Midbrain (tissue), 1 donor: ENCODE data around the gene PSMD11.

Experiments
- DNase-seq: peaks from one replicate; lab custom pipeline; 2025; lab: John Stamatoyannopoulos, UW

The PSMD11 gene

DNA sequence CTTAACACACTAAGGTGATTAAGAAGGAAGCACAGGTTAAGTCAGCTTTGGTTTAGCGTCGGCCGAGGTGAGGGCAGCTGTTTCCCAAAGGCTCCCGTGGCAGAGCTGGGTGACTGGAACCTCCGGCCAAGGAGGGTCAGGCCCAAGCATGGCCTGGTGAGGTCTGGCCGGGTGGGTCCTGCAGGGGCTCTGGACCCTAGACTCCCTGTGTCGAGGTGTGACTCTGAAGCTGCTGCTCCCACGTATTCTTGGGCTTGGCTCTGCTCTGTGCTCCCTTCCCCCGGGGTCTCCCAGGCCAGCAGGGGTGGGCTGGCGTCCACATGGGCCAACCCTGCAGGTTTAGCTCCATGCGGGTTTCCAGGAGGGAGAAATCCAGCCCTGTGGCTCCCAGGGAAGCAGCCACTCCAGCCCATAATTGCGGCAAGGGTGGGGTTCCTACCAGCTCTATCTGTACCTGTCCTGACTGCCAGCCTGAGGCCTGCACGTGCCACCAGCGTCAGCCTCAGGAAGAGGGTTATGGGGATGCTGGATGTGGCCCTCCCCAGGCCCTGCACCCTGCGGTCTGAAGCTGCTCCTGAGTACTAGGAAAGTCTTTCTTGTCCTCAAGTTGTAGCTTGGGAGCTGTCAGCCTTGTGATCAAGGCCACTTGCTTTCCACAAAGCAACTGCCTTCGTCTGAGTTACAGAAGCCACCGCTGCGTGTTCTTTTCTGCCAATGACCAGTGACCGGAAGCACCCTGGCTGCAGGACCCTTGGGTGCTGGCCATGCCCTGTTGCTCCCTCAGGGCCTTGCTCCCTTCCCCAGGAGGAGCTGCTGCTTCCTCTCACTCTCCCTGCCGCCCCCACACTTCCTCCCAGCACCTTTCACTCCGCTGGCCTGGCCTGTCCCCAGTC lies 47.3 kb downstream of the PSMD11 start:
- DNase-seq, result no peak

- no peak for DNase-seq
These were observed 47.9 kb downstream of the PSMD11 start for GRCh38 chr17:32492264-32492589.

DNA sequence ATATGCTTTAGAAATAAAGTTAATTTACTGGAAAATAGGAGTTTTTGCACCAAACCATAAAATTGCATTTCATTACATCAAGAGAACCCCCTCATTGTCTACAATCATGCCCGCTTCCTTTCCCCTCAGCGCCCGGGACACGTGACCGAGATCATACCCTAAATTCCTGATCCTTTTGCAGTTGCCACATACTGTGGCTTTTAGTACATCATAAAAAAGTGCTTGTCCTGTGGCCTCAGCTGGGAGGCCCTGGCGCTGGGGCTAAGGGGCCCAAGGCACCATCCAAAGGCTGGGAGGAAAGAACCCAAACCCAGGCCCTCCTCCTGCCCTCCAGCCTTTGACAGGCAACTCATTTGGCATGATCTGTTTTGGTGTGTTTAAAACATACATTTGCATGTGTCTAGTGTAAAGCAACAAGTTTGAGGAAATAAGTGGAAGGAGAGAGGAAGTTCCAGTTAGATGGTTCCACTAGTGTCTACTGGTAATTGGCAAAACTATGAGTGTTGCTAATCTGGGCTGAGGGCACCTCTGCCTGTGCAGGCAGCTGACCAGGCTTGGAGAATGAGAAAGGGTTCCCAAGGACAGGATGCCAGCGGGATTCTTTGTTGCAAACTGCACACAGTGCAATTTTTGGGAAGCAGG lies 48.5 kb downstream of the PSMD11 start:
- DNase-seq, result no peak

- no peak for DNase-seq
These were observed 49.3 kb downstream of the PSMD11 start for GRCh38 chr17:32493571-32493970.

- DNase-seq, result no peak
These were observed 49.7 kb downstream of the PSMD11 start for GRCh38 chr17:32493976-32494513.

GRCh38 chr17:32494621-32495358 lies 50.5 kb downstream of the PSMD11 start:
- no peak for DNase-seq

DNA sequence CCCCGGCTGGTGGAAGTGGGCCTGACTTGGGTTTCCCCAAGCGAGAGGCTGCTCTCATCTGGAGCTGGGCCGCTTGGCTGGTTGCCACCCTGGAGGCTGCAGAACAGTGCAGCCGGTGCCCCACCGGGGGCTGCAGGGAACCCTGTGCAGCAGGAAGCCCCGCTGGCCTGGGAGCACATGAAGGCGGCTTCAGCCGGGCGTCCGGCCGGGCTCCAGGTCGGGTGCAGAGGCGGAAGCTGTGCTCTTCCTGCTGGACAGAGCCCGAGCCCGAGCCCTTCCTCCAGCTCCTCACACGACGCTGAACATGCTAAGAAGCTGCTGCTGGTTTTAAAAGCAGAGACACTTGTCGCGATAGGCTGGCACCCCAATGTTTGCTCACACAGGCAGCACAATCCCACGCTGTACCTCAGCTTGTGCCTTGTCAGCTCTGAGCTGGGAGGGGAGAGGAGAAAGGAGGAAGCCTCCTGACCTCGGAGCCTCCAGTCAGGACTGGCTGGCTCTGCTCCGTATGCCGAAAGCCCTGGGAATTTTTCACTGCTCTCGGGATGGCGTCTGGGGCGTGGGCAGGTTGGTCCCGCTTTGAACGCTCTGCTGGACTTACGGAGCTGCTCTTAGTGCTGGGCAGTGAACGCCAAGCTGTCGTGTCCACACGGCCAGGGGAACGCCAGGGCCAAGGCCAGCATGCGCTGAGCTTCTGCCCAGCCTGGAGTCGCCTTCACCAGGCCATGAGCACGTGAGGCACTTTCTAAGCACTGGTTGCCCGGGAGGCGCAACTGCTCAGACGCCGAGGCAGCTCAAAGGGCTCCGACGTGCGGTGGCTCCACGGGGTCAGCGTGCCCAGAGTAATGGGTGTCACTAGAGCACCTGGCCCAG lies 51.3 kb downstream of the PSMD11 start:
- DNase-seq, result no peak

DNA sequence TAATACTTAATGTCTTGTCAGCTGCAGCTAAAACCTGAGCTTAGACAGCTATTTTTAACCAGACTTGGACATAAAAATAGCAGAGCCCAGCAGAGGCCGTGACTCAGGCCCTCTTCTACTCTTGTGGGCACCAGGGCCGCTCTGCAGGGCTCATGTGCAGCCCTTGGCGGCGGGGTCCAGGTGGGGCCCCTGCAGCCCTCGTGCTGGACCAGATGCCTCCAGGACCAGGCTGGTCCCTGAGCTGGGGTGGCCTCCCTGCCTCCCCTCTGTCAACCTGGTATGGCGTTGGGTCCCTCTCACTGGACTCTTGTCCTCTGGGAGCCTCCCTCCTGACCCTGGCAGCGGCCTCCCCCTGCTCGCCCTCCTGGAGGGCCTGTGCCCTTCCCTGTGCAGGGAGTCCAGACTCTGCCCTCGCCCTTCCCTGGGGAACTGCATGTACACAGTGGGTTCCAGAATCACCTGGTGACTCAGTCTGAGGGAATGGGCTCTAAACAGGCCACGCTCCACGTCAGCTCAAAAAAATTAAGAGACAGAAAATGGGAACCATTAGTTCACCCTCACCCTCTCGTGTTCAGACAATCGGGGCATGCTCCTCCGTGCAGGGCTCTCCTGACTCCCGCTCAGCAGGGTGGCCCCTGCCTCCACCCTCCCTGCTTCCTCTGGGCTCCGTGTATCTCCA lies 52.2 kb downstream of the PSMD11 start:
- no peak for DNase-seq

DNA sequence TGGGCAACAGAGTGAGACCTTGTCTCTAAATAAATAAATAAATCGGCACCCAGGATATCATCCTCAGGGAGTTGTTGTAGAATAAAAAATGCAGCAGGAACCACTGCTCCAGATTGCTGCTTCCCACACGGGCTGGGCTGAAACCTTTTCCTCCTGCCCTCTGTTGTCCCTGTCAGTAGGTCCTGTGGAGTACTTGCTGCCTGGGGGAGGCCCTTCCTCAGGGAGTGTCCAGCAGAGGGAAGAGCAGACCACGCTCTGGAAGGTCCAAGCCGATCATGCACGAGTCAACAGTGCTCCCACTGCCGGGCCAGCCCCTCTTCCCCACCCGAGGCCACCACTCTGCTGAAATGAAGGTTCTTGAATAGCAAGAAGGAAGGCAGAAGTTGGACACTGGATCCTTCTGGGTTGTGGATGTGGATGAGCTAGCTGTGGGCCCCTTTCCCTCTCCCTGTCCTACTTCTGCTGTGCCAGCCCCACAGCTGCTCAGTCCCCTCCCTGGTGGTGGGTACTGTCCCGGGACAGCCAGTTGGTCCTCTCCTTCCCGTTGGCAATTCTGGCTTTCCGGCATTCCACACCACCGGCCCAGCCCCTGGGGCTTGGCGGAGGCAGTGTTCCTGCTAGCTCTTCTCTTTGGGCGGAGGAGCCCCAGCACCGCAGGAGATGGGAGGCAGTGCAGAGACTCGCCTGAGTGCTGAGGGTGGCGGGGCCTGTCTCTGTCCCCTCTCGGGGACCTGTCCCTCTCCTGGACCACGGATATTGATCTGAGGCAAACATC lies 53.3 kb downstream of the PSMD11 start:
- no peak for DNase-seq

- DNase-seq, result no peak
These were observed 54.1 kb downstream of the PSMD11 start for GRCh38 chr17:32498391-32498790.

DNA sequence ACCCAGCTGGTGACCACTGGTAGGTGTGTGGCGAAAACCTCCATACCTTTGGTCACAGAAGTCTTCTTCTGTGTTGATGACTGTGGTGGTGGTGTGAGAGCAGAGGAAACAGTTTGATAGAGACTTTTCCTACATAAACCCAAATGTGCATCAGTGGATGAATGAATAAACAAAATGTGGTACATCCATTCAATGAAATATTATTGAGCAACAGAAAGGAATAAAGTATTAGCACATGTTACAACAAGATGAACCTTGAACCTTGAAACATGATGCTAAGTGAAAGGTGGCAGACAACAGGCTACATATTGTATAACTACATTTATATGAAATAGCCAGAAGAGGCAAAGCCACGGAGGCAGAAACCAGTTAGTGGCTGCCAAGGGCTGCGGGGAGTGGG lies 57.7 kb downstream of the PSMD11 start:
- no peak for DNase-seq

- no peak for DNase-seq
These were observed 58.4 kb downstream of the PSMD11 start for GRCh38 chr17:32502710-32503109.

DNA sequence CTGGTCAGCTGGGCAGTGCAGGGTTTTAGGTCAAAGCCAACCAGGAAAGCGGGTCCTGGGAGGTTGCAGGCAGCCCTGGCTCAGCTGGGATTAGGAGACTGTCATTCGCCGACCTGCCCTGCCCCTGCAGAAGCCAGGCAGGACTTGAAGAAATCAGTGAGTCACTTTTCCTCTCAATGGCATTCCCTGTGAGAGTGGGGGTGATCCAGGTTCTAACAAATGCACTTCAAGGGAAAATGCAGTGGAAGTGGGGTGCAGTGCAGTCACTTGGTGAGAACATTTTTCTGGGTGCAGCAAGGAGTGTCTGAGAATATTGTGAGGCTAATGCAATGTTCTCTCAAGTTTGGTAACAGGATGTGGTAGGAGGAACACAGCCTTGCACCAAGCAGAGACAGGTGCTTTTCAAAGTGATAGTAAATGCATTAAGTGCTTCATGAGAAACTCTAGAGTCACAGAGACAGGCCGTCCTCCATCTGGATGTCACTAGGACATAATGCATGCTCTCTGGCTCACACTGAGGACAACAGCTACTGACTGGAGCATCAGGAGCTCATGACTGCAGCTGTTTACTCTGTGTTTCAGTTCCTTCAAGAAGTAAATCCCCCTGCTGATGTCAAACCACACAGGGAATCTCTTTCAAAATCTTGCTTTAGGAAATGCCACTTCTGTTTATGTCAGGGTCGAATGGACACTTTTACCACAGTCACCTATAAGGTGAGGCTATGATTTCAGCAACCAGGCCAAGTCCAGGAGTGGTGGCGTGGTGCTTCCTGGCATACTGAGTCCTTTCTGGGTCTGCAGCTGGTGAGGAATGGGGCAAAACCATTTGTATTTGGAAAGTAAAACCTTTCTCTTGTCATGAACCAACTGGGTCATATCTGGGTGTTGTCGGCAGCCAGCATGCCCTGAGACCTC lies 59.2 kb downstream of the PSMD11 start:
- no peak for DNase-seq

DNA sequence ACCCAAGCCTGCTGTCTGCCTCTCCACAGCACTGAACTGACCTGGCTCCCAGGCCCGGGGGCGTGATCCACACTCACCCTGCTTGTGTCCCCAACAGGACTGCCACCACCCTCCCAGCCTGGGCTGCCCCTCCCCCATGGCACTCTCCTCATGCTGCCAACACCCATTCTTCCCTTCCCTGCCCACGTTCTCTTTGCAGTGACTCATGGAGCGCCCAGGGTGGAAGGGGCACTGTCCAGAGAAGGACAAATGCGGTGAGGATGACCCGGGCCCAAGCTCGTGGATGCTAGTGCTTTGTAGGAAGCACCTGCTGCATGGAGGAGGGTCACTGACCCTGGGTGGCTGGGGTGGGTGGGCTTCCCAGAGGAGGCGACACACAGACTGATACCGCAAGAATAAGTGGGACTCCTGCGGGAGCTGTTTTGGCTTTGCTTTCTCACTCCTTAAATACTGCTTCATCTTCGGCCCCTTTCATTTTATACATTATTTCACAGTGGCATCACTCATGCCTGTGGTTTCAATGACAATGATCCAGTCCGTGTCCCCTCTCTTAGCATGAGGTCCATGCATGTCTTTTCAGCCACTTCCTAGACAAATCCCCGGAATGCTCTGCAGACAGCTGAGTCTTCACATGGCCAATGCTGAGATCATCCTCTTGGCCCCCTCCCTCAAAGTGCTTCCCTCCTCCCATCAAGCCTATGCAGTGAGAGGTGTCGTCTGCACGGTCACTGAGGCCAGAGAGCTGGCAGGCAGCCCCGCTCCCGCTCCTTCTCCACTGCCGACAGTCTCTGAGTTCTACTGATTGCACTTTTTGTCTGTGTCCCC lies 60.1 kb downstream of the PSMD11 start:
- no peak for DNase-seq

DNA sequence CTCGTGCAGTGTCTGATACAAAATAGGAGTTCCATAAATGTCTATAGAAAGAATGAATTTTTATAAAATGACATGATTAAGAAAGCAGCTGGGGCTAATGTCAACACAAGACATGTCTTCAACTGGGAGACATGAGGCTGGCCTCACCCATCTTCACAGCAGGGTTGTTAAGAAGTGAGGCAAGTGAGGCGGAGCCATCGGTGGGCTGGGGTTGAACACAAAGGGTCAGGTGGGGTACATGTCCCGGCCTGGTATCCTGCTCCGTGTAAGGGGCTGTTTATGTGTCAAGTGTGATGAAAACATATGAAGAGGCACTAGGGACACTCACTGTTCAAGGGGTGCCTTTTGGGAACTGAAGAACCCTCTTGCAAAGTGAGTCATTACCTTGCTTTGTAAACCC lies 64.6 kb downstream of the PSMD11 start:
- DNase-seq, result no peak

DNA sequence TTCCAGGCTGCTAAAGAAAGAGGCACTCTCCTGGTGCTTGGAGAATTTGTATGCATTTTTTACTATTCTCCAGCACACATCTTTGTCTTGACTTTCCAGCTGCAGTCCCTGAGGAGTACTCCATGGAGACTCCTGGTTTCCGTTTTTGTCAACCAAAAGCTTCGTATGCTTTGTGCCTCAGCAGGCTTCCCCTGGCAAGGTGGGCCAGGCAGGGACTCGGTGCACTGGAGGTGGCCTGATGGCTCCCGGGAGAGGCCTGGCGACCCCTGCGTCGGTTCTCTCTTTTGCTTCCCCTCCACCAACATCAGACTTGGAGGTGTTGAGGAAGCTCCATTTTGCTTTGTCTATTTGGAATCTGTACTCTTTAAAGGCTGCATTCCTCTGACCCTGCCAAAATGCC lies 66.2 kb downstream of the PSMD11 start:
- no peak for DNase-seq

DNA sequence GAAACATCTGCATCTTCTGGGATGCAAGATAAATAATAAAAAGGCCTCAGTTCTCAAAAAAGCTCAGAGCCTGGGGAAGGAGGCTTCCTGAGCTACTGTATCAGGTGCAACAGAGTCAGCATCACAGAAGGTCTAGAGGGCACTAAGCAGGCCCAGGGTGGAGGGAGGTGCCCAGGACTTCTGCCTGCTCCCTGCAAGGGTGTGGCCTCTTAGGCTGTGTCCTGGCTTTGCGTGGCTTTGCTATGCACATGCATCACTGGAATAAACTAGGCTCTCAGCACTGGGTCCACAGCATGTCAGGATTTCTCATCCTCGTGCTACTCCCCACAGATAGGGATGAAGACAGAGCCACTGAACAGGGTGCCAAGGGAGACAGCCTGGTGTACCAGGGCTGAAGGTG lies 68.0 kb downstream of the PSMD11 start:
- DNase-seq, result no peak

- DNase-seq, result no peak
These were observed 69.3 kb downstream of the PSMD11 start for GRCh38 chr17:32513579-32513978.
